ENCODE measurements around the gene DIAPH1. TPM values are rescaled to one million over a fixed set of nuclear protein-coding genes. Genes with fewer than 3 reads are reported as not detected.

Gene DIAPH1
- total RNA-seq, 1 donor from 2014 or later, result 63.5 TPM

DNA sequence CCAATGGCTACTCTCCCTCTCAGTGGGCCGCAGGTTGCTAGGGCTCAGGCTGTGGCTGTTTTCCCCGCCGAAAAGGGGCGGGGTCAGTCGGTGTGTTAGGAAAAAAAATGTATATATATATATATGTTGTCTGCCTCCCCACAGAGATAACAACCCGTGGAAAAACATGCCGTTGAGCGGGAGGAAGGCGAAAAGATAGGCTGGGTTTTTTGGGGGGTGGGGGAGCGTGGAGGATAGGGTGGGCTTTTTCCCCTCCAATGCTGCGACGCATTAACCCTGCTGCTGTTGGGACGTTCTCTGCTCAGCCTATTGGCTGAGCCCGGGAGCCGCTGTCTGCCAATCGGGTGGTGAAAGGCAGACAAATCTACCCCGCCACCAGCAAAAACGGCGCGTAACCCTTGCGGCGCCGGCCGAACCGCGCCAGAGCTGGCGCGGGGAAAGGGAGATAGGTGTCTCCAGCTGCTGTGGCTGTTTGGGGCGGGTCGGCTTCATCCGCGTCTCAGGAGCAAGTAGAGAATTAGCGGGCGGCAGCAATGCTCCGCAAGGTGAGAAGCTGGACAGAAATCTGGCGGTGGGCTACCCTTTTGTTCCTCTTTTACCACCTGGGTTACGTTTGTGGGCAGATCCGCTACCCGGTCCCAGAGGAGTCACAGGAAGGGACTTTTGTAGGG is 134.0 kb downstream of the DIAPH1 start, which contains the start of gene PCDHGC4:
Gene PCDHGC4, plus strand, starts transcription at position 390 of the 671 bp plus-strand sequence. Its CDS starts 144 bp downstream, at position 534.
- DNase-seq (ENCODE audit: low spot score, unreplicated experiment), result peak; percentile 49
- TF ChIP-seq, protein P1, sequence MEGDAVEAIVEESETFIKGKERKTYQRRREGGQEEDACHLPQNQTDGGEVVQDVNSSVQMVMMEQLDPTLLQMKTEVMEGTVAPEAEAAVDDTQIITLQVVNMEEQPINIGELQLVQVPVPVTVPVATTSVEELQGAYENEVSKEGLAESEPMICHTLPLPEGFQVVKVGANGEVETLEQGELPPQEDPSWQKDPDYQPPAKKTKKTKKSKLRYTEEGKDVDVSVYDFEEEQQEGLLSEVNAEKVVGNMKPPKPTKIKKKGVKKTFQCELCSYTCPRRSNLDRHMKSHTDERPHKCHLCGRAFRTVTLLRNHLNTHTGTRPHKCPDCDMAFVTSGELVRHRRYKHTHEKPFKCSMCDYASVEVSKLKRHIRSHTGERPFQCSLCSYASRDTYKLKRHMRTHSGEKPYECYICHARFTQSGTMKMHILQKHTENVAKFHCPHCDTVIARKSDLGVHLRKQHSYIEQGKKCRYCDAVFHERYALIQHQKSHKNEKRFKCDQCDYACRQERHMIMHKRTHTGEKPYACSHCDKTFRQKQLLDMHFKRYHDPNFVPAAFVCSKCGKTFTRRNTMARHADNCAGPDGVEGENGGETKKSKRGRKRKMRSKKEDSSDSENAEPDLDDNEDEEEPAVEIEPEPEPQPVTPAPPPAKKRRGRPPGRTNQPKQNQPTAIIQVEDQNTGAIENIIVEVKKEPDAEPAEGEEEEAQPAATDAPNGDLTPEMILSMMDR (IDR thresholded peaks at IDR 0.05; ENCODE audit: unreplicated experiment), result no peak
- Mint-ChIP-seq H3K27me3 (peaks cover 13% of the 10 kb centered on the region), H3K9me3 (ENCODE audit: low read depth) (no peaks in the 10 kb centered on the region), H3K36me3 (ENCODE audit: insufficient read depth) (peaks cover 5% of the 10 kb centered on the region), H3K4me1 (ENCODE audit: low read depth) (peaks cover 22% of the 10 kb centered on the region), H3K27ac (peak within 1 kb of the TSS; percentile 81), H3K4me3 (ENCODE audit: low read depth) (peak within 1 kb of the TSS; percentile 78)

DNA sequence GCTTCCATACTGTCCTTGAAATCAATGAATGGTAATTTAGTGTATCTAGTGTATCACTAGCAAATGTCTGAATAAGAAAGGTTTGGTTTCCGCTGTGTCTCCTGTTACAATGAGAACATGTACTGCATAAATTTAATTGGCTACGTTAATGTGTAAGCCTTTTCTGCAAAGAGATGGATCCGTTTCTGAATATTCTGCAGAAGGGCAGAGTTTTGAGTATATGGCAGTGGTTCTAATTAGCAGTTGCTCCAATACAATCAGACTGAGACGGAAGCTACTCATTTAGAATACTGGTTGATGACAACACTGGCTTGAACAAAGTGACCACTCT is 134.5 kb downstream of the DIAPH1 start:
- H3K27ac Mint-ChIP-seq, result peak overlapping the region; percentile 81

DNA sequence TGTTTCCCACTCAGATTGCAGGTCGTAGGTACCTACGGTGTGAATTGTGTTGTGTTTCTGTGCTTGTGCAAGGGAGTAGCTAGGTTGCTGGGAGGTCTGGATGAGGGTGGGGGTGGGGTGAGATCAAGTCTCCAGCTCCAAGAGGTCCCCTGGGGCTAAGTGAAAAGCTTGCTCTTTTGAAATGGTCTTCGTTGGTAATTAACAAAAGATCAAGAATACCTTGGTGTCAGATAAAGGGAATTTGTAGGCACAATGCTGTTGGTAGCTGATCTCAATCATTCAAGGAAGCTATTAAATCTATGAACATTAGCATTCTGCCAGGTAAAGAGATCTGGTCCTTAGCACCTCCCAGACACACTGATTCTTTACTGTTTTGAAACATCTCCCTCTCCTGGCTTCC is 134.9 kb downstream of the DIAPH1 start:
- Mint-ChIP-seq H3K36me3 (ENCODE audit: insufficient read depth) (peaks cover 5% of the 10 kb centered on the region), H3K27me3 (peaks cover 13% of the 10 kb centered on the region), H3K4me1 (ENCODE audit: low read depth) (peaks cover 22% of the 10 kb centered on the region), H3K4me3 (ENCODE audit: low read depth) (peak overlapping the region; percentile 78), H3K9me3 (ENCODE audit: low read depth) (no peaks in the 10 kb centered on the region), H3K27ac (peak overlapping the region; percentile 81)
- no peak for DNase-seq (ENCODE audit: low spot score, unreplicated experiment)
- TF ChIP-seq, protein P1 (IDR thresholded peaks at IDR 0.05; ENCODE audit: unreplicated experiment), result no peak

More for the DNA sequence above, 134.5 kb downstream of the DIAPH1 start:
- no peaks in the 10 kb centered on the region for H3K9me3 Mint-ChIP-seq (ENCODE audit: low read depth)
- peaks cover 5% of the 10 kb centered on the region for H3K36me3 Mint-ChIP-seq (ENCODE audit: insufficient read depth)
- TF ChIP-seq, protein P1 (IDR thresholded peaks at IDR 0.05; ENCODE audit: unreplicated experiment), result no peak
- DNase-seq (ENCODE audit: low spot score, unreplicated experiment), result no peak
- H3K4me1 Mint-ChIP-seq (ENCODE audit: low read depth), result peaks cover 22% of the 10 kb centered on the region
- peaks cover 13% of the 10 kb centered on the region for H3K27me3 Mint-ChIP-seq
- H3K4me3 Mint-ChIP-seq (ENCODE audit: low read depth), result peak overlapping the region; percentile 78

DNA sequence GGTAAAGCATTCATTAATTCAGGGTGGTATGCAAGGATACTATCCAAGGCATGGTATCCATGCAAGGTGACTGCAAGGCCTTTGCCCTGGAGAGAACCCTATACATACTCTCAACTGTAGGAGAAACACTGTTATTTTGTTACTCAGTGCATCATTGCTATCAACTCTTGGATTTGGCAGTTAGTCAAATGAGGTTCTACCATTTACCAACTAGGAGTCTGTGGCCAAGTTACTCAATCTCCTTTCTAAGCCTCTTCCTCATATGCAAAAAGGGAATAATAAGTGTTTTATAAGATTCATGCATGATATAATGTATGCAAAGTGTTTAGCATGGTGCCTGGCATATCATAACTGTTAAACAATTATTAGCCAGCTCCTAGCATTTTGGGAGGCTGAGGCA is 139.0 kb downstream of the DIAPH1 start:
- H3K4me1 Mint-ChIP-seq (ENCODE audit: low read depth), result peaks cover 22% of the 10 kb centered on the region
- peaks cover 29% of the 10 kb centered on the region for H3K27me3 Mint-ChIP-seq
- H3K27ac Mint-ChIP-seq, result no peak overlapping the region
- H3K9me3 Mint-ChIP-seq (ENCODE audit: low read depth), result peaks cover 6% of the 10 kb centered on the region
- peaks cover 8% of the 10 kb centered on the region for H3K36me3 Mint-ChIP-seq (ENCODE audit: insufficient read depth)
- DNase-seq (ENCODE audit: low spot score, unreplicated experiment), result no peak
- TF ChIP-seq, protein P1 (IDR thresholded peaks at IDR 0.05; ENCODE audit: unreplicated experiment), result no peak
- H3K4me3 Mint-ChIP-seq (ENCODE audit: low read depth), result no peak overlapping the region

DNA sequence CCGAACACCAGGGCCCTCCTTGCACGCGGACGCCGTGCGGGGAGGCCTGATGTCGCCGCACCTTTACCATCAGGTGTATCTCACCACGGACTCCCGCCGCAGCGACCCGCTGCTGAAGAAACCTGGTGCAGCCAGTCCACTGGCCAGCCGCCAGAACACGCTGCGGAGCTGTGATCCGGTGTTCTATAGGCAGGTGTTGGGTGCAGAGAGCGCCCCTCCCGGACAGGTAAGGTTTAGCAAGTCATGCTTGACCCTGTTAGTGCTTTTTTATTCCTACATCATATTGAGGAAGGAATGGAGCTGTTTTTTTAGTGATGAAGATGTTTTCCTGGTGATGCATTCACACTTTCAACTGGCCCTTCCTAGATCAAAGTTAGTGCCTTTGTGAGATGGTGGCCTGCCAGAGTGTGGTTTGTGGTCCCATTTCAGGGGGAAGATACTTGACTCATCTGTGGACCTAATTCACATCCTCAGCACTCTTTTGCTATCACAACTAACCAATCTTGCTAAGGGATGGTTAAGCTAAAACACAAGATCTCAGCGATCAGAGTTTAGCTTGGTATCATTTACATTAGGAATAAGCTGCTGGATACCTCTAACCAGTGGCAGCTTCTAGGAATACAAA is 140.4 kb downstream of the DIAPH1 start:
- TF ChIP-seq, protein P1 (IDR thresholded peaks at IDR 0.05; ENCODE audit: unreplicated experiment), result peak; percentile 60
- peaks cover 6% of the 10 kb centered on the region for H3K9me3 Mint-ChIP-seq (ENCODE audit: low read depth)
- no peak overlapping the region for H3K27ac Mint-ChIP-seq
- peaks cover 11% of the 10 kb centered on the region for H3K4me1 Mint-ChIP-seq (ENCODE audit: low read depth)
- H3K4me3 Mint-ChIP-seq (ENCODE audit: low read depth), result peak overlapping the region; percentile 54
- peaks cover 34% of the 10 kb centered on the region for H3K27me3 Mint-ChIP-seq
- no peak for DNase-seq (ENCODE audit: low spot score, unreplicated experiment)
- H3K36me3 Mint-ChIP-seq (ENCODE audit: insufficient read depth), result peaks cover 8% of the 10 kb centered on the region
